Common myeloid progenitor, CD34-positive (primary cell): Measurements from ENCODE around the gene SIRT7. TPM values are rescaled to one million over a fixed set of nuclear protein-coding genes. Genes with fewer than 3 reads are reported as not detected.

Source experiments
- CTCF ChIA-PET: fragments of 350-600 bp; sonication (Branson Sonifier 250); formaldehyde crosslinking; loops from one replicate; lab custom pipeline; 2021; ENCODE audit warnings: antibody characterized with exemption; lab: Charles Lee
- POLR2A ChIA-PET: fragments of 350-600 bp; sonication (Branson Sonifier 250); formaldehyde crosslinking; loops from one replicate; lab custom pipeline; 2021; ENCODE audit warnings: antibody characterized with exemption; lab: Charles Lee
- DNase-seq, 3 donors: peaks; one replicate each; pipeline versions ENCODE4 v3.0.0 to v3.0.0-alpha.2; 2013
- H3K27ac ChIP-seq, 2 experiments: 1 replicate in 1 of 2; 2 replicates in 1 of 2; pipeline ENCODE4 v1.7.0; 2013; ENCODE audit warnings: inconsistent platforms in 2 of 2, low read length in 2 of 2, mild to moderate bottlenecking in 2 of 2, low read depth in 1 of 2, moderate library complexity in 1 of 2; ENCODE audit not compliant: severe bottlenecking in 2 of 2, insufficient read depth in 1 of 2, poor library complexity in 1 of 2
- H3K27me3 ChIP-seq, 5 experiments: replicated peaks in 2 of 5; 1 replicate in 3 of 5; 2 replicates in 2 of 5; pipeline versions ENCODE4 v1.6.1 to v1.7.0; 2013; ENCODE audit warnings: low read length in 4 of 5, mild to moderate bottlenecking in 2 of 5, moderate library complexity in 2 of 5, inconsistent platforms in 1 of 5; ENCODE audit not compliant: insufficient read depth in 5 of 5, control insufficient read depth in 4 of 5
- H3K36me3 ChIP-seq, 4 experiments: 1 replicate in 2 of 4; 2 replicates in 2 of 4; pipeline versions ENCODE4 v1.6.1 to v1.7.0; 2013; ENCODE audit warnings: low read length in 3 of 4, control low read depth in 1 of 4, mild to moderate bottlenecking in 1 of 4; ENCODE audit not compliant: control insufficient read depth in 4 of 4, insufficient read depth in 4 of 4
- H3K4me1 ChIP-seq, 4 experiments: 1 replicate in 3 of 4; 2 replicates in 1 of 4; pipeline versions ENCODE4 v1.6.1 to v1.7.1; 2013; ENCODE audit warnings: low read length in 3 of 4, mild to moderate bottlenecking in 3 of 4, control low read depth in 1 of 4, inconsistent platforms in 1 of 4, moderate library complexity in 1 of 4; ENCODE audit not compliant: control insufficient read depth in 4 of 4, insufficient read depth in 4 of 4; ENCODE audit errors: control extremely low read depth in 1 of 4
- H3K4me3 ChIP-seq, 7 experiments: 1 replicate in 4 of 7; 2 replicates in 3 of 7; pipeline versions ENCODE4 v1.5.1 to v1.7.0; 2013; ENCODE audit warnings: mild to moderate bottlenecking in 7 of 7, low read length in 6 of 7, moderate library complexity in 6 of 7, inconsistent platforms in 2 of 7, low read depth in 2 of 7, control low read depth in 1 of 7; ENCODE audit not compliant: insufficient read depth in 4 of 7, control insufficient read depth in 1 of 7; ENCODE audit errors: extremely low read depth in 1 of 7
- H3K9me3 ChIP-seq, 5 experiments: 1 replicate in 4 of 5; 2 replicates in 1 of 5; pipeline versions ENCODE4 v1.6.1 to v1.7.1; 2013; ENCODE audit warnings: low read length in 4 of 5, mild to moderate bottlenecking in 2 of 5, inconsistent platforms in 1 of 5, low read depth in 1 of 5, moderate library complexity in 1 of 5; ENCODE audit not compliant: control insufficient read depth in 4 of 5, insufficient read depth in 2 of 5; ENCODE audit errors: control extremely low read depth in 1 of 5
- WGBS: methylation state at CpG from one replicate; pipeline ENCODE4 v1.1.5; 2013; ENCODE audit not compliant: insufficient coverage; 5-methylcytosine and 5-hydroxymethylcytosine counted together
- polyA plus RNA-seq: library from polyadenylated mRNA; unstranded; fragments of 120-200 nt; gene quantifications from one replicate; pipeline ENCODE4 v1.2.1, GENCODE V29; 2013

SIRT7 gene
- polyA plus RNA-seq, result 13.0 TPM

- peaks cover 9 to 54% (median 40%) of the 10 kb centered on the region in 4 experiments for H3K4me1 ChIP-seq
- H3K27me3 ChIP-seq, result no peaks in the 10 kb centered on the region
- ChIA-PET POLR2A (interaction anchor here (1.1 to 1.2 kb wide), 2 partner anchors 9 to 46 kb away, joined by 3 to 6 read pairs; partner anchors contain the start of genes ARHGDIA and MAFG), CTCF (interaction anchor here (1.3 to 2.2 kb wide), 3 partner anchors 9 to 48 kb away, joined by 3 to 8 read pairs (median 5); partner anchors contain the start of gene MAFG)
- under 1% methylated on average over 60 of the region's 94 CpGs for WGBS
- peak; percentile 76 to 86 (median 83) for DNase-seq
- peaks cover 4 to 75% (median 53%) of the 10 kb centered on the region in 4 experiments for H3K36me3 ChIP-seq
- H3K4me3 ChIP-seq, result peak within 1 kb of the TSS; percentile 68 to 88 (median 82)
- no peaks in the 10 kb centered on the region for H3K9me3 ChIP-seq
- H3K27ac ChIP-seq, result peak within 1 kb of the TSS in 1 of 2 experiments; percentile 66
Observed at GRCh38 chr17:81917565-81918332, at the start of gene SIRT7. TSS of gene SIRT7 (minus strand) at chr17:81918176. CDS start at chr17:81918131, 45 bp downstream.

GRCh38 chr17:81967244-81967532 is 49.2 kb upstream of the SIRT7 start:
- 30% methylated on average over 5 of the region's 5 CpGs for WGBS
- H3K4me3 ChIP-seq, result peak overlapping the region in 3 of 7 experiments; percentile 9 to 60 (median 36)
- DNase-seq, result no peak

GRCh38 chr17:81966343-81967243 is 48.6 kb upstream of the SIRT7 start:
- Histone ChIP-seq H3K4me3 (peak overlapping the region in 3 of 7 experiments; percentile 8 to 60 (median 32)), H3K27me3 (peaks cover 0 to 25% (median 13%) of the 10 kb centered on the region in 5 experiments), H3K4me1 (peaks cover 0 to 39% (median 33%) of the 10 kb centered on the region in 4 experiments), H3K27ac (no peak overlapping the region), H3K9me3 (no peaks in the 10 kb centered on the region), H3K36me3 (no peaks in the 10 kb centered on the region)
- DNase-seq, result peak; percentile 41 to 87 (median 79)
- 24% methylated on average over 39 of the region's 41 CpGs for WGBS
- CTCF ChIA-PET, result interaction anchor here (0.8 to 3.6 kb wide), 4 partner anchors 7 to 55 kb away, joined by 3 to 21 read pairs (median 8); partner anchors contain the start of gene CENPX
- POLR2A ChIA-PET, result interaction anchor here (1.0 kb wide), 1 partner anchor 12 kb away, joined by 3 read pairs; no protein-coding TSS in a partner anchor

More at GRCh38 chr17:81967244-81967532, 49.2 kb upstream of the SIRT7 start:
- ChIA-PET CTCF (interaction anchor here (0.8 to 3.6 kb wide), 7 partner anchors 7 to 54 kb away, joined by 3 to 21 read pairs (median 4); partner anchors contain the start of gene CENPX), POLR2A (no interaction called here)
- Histone ChIP-seq H3K27ac (no peak overlapping the region), H3K36me3 (no peaks in the 10 kb centered on the region), H3K27me3 (peaks cover 0 to 19% (median 12%) of the 10 kb centered on the region in 5 experiments), H3K4me1 (peaks cover 0 to 38% (median 32%) of the 10 kb centered on the region in 4 experiments), H3K9me3 (no peaks in the 10 kb centered on the region)

- WGBS, result 92% methylated on average over 20 of the region's 22 CpGs
Observed at GRCh38 chr17:81964081-81964849, 46.3 kb upstream of the SIRT7 start.

GRCh38 chr17:81962499-81963441 is 44.8 kb upstream of the SIRT7 start:
- ChIA-PET POLR2A (no interaction called here), CTCF (interaction anchor here (0.7 to 6.4 kb wide), 7 partner anchors 9 to 67 kb away, joined by 3 to 117 read pairs (median 4); partner anchors contain the start of genes CENPX and LRRC45)
- Histone ChIP-seq H3K4me3 (no peak overlapping the region), H3K4me1 (peaks cover 0 to 46% (median 42%) of the 10 kb centered on the region in 4 experiments), H3K27me3 (peaks cover 0 to 59% (median 21%) of the 10 kb centered on the region in 5 experiments), H3K36me3 (no peaks in the 10 kb centered on the region), H3K27ac (no peak overlapping the region), H3K9me3 (no peaks in the 10 kb centered on the region)
- no peak for DNase-seq
- WGBS, result 91% methylated on average over 34 of the region's 37 CpGs

More at GRCh38 chr17:81964081-81964849, 46.3 kb upstream of the SIRT7 start:
- H3K4me1 ChIP-seq, result peaks cover 0 to 54% (median 49%) of the 10 kb centered on the region in 4 experiments
- H3K27ac ChIP-seq, result no peak overlapping the region
- ChIA-PET POLR2A (no interaction called here), CTCF (interaction anchor here (0.7 to 6.4 kb wide), 2 partner anchors 57 to 105 kb away, joined by 3 to 117 read pairs; partner anchors contain the start of genes CENPX and LRRC45)
- H3K36me3 ChIP-seq, result no peaks in the 10 kb centered on the region
- H3K9me3 ChIP-seq, result no peaks in the 10 kb centered on the region
- H3K27me3 ChIP-seq, result peaks cover 0 to 44% (median 15%) of the 10 kb centered on the region in 5 experiments
- H3K4me3 ChIP-seq, result no peak overlapping the region
- no peak for DNase-seq
